Liver (tissue), 9 donors: ENCODE data around the gene SLC28A2. TPM values are rescaled to one million over a fixed set of nuclear protein-coding genes. Genes with fewer than 3 reads are reported as not detected.
A peak's percentile ranks its signal among the peaks of the same experiment; 100 is the strongest.

ENCODE experiments used
- DNase-seq: peaks from one replicate; pipeline ENCODE4 v3.0.0-alpha.2; 2017; ENCODE audit warnings: low spot score
- H3K27ac ChIP-seq, 2 donors: one replicate each; pipeline ENCODE4 v1.7.0; 2013; ENCODE audit warnings: inconsistent platforms in 2 of 2, low read length in 2 of 2, control low read depth in 1 of 2, low read depth in 1 of 2, mild to moderate bottlenecking in 1 of 2
- H3K27me3 ChIP-seq, 4 donors: one replicate each; pipeline versions ENCODE4 v1.6.1 to v1.7.0; 2013; ENCODE audit warnings: low read length in 3 of 4, inconsistent platforms in 1 of 4, mild to moderate bottlenecking in 1 of 4, moderate library complexity in 1 of 4; ENCODE audit not compliant: control insufficient read depth in 4 of 4, insufficient read depth in 4 of 4
- H3K36me3 ChIP-seq, 4 donors: one replicate each; pipeline versions ENCODE4 v1.6.1 to v1.7.0; 2013; ENCODE audit warnings: low read length in 3 of 4, mild to moderate bottlenecking in 3 of 4, low read depth in 1 of 4, moderate library complexity in 1 of 4; ENCODE audit not compliant: control insufficient read depth in 4 of 4, insufficient read depth in 3 of 4
- H3K4me1 ChIP-seq, 4 donors: one replicate each; pipeline versions ENCODE4 v1.6.1 to v1.7.0; 2013; ENCODE audit warnings: low read length in 3 of 4, mild to moderate bottlenecking in 3 of 4, moderate library complexity in 1 of 4; ENCODE audit not compliant: control insufficient read depth in 4 of 4, insufficient read depth in 4 of 4
- H3K4me3 ChIP-seq, 3 donors: one replicate each; pipeline versions ENCODE4 v1.6.1 to v1.7.0; 2013; ENCODE audit warnings: low read length in 3 of 3, control low read depth in 1 of 3, low read depth in 1 of 3, mild to moderate bottlenecking in 1 of 3
- H3K9ac ChIP-seq, 2 donors: one replicate each; pipeline ENCODE4 v1.7.0; 2013; ENCODE audit warnings: low read length in 2 of 2, mild to moderate bottlenecking in 2 of 2, moderate library complexity in 2 of 2, control low read depth in 1 of 2, low read depth in 1 of 2
- H3K9me3 ChIP-seq, 4 donors: one replicate each; pipeline versions ENCODE4 v1.6.1 to v1.7.0; 2013; ENCODE audit warnings: low read length in 3 of 4; ENCODE audit not compliant: control insufficient read depth in 4 of 4
- EGR1 ChIP-seq, 2 donors: IDR thresholded peaks; 2 replicates each; pipeline ENCODE4 v1.6.1; 2016 to 2018; ENCODE audit warnings: antibody characterized with exemption in 2 of 2, low read depth in 2 of 2
- FOXA1 ChIP-seq: IDR thresholded peaks from 2 replicates; pipeline ENCODE4 v1.6.1; 2016; ENCODE audit warnings: antibody characterized with exemption
- FOXA2 ChIP-seq: IDR thresholded peaks from 2 replicates; pipeline ENCODE4 v1.6.1; 2016; ENCODE audit warnings: antibody characterized with exemption
- GABPA ChIP-seq, 2 donors: IDR thresholded peaks in 1 of 2; conservative IDR thresholded peaks in 1 of 2; 2 replicates each; pipeline ENCODE4 v1.6.1; 2016; ENCODE audit warnings: antibody characterized with exemption in 2 of 2, mild to moderate bottlenecking in 1 of 2, moderate library complexity in 1 of 2
- HNF4A ChIP-seq, 2 donors: conservative IDR thresholded peaks; 2 replicates each; pipeline ENCODE4 v1.6.1; 2016; ENCODE audit warnings: antibody characterized with exemption in 2 of 2, mild to moderate bottlenecking in 2 of 2
- HNF4G ChIP-seq: IDR thresholded peaks from 2 replicates; pipeline ENCODE4 v1.6.1; 2016; ENCODE audit warnings: antibody characterized with exemption
- JUND ChIP-seq, 2 donors: IDR thresholded peaks; 2 replicates each; pipeline ENCODE4 v1.6.1; 2016; ENCODE audit warnings: antibody characterized with exemption in 2 of 2
- NR2F2 ChIP-seq: IDR thresholded peaks from 2 replicates; pipeline ENCODE4 v1.6.1; 2016; ENCODE audit warnings: antibody characterized with exemption
- RAD21 ChIP-seq, 2 donors: IDR thresholded peaks; 2 replicates each; pipeline ENCODE4 v1.6.1; 2016; ENCODE audit warnings: antibody characterized with exemption in 2 of 2, mild to moderate bottlenecking in 2 of 2
- RXRA ChIP-seq, 2 donors: IDR thresholded peaks; 2 replicates each; pipeline ENCODE4 v1.6.1; 2017 to 2018; ENCODE audit warnings: antibody characterized with exemption in 2 of 2, mild to moderate bottlenecking in 1 of 2
- SP1 ChIP-seq: IDR thresholded peaks from 2 replicates; pipeline ENCODE4 v1.6.1; 2018; ENCODE audit warnings: antibody characterized with exemption, mild to moderate bottlenecking
- TAF1 ChIP-seq: conservative IDR thresholded peaks from 2 replicates; pipeline ENCODE4 v1.6.1; 2016; ENCODE audit warnings: antibody characterized with exemption, mild to moderate bottlenecking
- YY1 ChIP-seq: IDR thresholded peaks from 2 replicates; pipeline ENCODE4 v1.6.1; 2016; ENCODE audit warnings: antibody characterized with exemption, mild to moderate bottlenecking
- WGBS: extraction: QIAGEN DNeasy Blood & Tissue Kit; methylation state at CpG from one replicate; pipeline ENCODE4 v1.1.7; 2013; 5-methylcytosine and 5-hydroxymethylcytosine counted together
- polyA plus RNA-seq, 2 donors: library from polyadenylated mRNA; stranded (reverse) in 1 of 2; unstranded in 1 of 2; fragments of 200-250 nt in 1 of 2; fragments of >200 nt in 1 of 2; fragmentation: Nextera tagmentation in 1 of 2; extraction: Ambion mirVana in 1 of 2; gene quantifications; one replicate each; pipeline versions ENCODE4 v1.2.1 to v1.2.3, GENCODE V29; 2013 to 2015
- total RNA-seq, 2 donors: library from RNA; depleted of rRNA; stranded (reverse); fragments of >200 nt; gene quantifications; one replicate each; pipeline ENCODE4 v1.2.3, GENCODE V29; 2014
- TF ChIP-seq, protein P1 (sequence below): IDR thresholded peaks from 2 replicates; pipeline ENCODE4 v1.6.1; 2016; ENCODE audit warnings: antibody characterized with exemption, mild to moderate bottlenecking
- TF ChIP-seq, protein P2 (sequence below): IDR thresholded peaks from 2 replicates; pipeline ENCODE4 v1.6.1; 2016; ENCODE audit warnings: antibody characterized with exemption
- TF ChIP-seq, protein P3 (sequence below): fragments of 150-350 bp; IDR thresholded peaks from 2 replicates; pipeline ENCODE4 v1.5.1; 2017; ENCODE audit warnings: improper control_type of control experiment, low read depth, low read length; ENCODE audit not compliant: missing input control
- TF ChIP-seq, protein P4 (sequence below): IDR thresholded peaks from 2 replicates; pipeline ENCODE4 v1.6.1; 2016; ENCODE audit warnings: antibody characterized with exemption
- TF ChIP-seq, protein P5 (sequence below): IDR thresholded peaks from 2 replicates; pipeline ENCODE4 v1.6.1; 2016; ENCODE audit warnings: antibody characterized with exemption
- donor health status: healthy.
- donor health status: healthy.
- donor health status: healthy.
- donor health status: healthy.
- donor health status: healthy.

Gene SLC28A2
- total and polyA plus RNA-seq, 4 donors = under 0.01 to 0.19 (median 0.02) TPM; not detected in 1

DNA sequence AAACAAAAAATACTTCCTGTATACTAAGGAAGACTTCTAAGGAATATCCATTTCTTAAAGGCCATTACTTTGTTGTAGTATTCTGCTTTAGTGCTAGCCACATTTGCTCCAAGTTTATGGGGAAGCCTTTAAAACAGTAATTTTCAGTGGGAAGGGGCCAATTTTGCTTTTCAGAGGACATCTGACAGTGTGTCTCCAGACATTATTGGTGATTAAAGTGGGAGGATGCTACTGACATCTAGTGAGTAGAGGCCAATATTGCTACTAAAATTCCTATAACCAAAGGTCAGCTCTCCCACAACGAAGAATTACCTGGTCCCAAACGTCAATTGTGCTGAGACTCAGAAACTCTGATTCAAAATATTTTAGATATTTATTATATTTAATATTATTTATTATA is 24.8 kb downstream of the SLC28A2 start:
- WGBS = 0% methylated on average over 2 of the region's 2 CpGs

DNA sequence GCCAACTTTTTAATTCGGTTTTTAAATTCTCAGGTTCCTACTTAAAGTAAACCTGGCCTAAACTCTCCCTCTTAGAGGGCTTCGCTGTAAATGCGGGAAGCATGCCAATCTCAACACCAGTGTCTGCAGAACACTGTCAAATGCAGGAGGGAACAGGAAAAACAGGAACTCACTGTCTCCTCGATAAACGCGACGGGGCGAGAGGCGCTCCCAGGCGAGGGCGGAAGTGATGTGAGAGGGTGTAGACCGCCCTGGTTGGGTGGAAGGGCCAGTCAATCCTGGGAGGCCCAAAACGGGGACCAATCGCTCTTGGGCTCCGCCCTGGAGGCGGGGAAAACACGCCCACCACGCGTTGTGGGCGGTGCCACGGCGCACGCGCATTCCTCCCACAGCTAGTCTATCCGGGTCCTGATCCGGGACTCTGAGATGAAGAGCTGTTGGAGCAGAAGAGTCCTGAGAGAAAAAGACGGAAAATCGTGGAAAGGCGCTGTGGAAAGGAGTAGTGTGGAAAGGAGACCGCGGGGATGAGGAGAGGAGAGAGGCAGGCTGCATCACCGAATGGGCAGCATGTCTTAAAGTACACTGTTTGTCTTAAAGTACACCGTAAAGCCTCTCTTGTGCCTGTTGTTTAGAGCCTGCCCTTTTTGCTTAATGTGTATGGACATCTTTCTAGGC is 27.1 kb downstream of the SLC28A2 start:
- peak overlapping the region; percentile 59 to 94 (median 82) for H3K4me3 ChIP-seq
- H3K9me3 ChIP-seq = no peaks in the 10 kb centered on the region
- H3K27me3 ChIP-seq = no peaks in the 10 kb centered on the region
- peak overlapping the region; percentile 55 to 84 for H3K27ac ChIP-seq
- no peaks in the 10 kb centered on the region for H3K36me3 ChIP-seq
- 2% methylated on average over 33 of the region's 33 CpGs for WGBS
- H3K9ac ChIP-seq = peak overlapping the region; percentile 57 to 99
- H3K4me1 ChIP-seq = peaks cover 0 to 17% (median 14%) of the 10 kb centered on the region in 4 donors
- DNase-seq = peak; percentile 98
- TF ChIP-seq, protein P1, sequence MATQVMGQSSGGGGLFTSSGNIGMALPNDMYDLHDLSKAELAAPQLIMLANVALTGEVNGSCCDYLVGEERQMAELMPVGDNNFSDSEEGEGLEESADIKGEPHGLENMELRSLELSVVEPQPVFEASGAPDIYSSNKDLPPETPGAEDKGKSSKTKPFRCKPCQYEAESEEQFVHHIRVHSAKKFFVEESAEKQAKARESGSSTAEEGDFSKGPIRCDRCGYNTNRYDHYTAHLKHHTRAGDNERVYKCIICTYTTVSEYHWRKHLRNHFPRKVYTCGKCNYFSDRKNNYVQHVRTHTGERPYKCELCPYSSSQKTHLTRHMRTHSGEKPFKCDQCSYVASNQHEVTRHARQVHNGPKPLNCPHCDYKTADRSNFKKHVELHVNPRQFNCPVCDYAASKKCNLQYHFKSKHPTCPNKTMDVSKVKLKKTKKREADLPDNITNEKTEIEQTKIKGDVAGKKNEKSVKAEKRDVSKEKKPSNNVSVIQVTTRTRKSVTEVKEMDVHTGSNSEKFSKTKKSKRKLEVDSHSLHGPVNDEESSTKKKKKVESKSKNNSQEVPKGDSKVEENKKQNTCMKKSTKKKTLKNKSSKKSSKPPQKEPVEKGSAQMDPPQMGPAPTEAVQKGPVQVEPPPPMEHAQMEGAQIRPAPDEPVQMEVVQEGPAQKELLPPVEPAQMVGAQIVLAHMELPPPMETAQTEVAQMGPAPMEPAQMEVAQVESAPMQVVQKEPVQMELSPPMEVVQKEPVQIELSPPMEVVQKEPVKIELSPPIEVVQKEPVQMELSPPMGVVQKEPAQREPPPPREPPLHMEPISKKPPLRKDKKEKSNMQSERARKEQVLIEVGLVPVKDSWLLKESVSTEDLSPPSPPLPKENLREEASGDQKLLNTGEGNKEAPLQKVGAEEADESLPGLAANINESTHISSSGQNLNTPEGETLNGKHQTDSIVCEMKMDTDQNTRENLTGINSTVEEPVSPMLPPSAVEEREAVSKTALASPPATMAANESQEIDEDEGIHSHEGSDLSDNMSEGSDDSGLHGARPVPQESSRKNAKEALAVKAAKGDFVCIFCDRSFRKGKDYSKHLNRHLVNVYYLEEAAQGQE = peak; percentile 92
- TF ChIP-seq, protein P2, sequence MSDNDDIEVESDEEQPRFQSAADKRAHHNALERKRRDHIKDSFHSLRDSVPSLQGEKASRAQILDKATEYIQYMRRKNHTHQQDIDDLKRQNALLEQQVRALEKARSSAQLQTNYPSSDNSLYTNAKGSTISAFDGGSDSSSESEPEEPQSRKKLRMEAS = peak; percentile 80
- TF ChIP-seq, protein P3, sequence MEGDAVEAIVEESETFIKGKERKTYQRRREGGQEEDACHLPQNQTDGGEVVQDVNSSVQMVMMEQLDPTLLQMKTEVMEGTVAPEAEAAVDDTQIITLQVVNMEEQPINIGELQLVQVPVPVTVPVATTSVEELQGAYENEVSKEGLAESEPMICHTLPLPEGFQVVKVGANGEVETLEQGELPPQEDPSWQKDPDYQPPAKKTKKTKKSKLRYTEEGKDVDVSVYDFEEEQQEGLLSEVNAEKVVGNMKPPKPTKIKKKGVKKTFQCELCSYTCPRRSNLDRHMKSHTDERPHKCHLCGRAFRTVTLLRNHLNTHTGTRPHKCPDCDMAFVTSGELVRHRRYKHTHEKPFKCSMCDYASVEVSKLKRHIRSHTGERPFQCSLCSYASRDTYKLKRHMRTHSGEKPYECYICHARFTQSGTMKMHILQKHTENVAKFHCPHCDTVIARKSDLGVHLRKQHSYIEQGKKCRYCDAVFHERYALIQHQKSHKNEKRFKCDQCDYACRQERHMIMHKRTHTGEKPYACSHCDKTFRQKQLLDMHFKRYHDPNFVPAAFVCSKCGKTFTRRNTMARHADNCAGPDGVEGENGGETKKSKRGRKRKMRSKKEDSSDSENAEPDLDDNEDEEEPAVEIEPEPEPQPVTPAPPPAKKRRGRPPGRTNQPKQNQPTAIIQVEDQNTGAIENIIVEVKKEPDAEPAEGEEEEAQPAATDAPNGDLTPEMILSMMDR = no peak
- TF ChIP-seq RXRA (IDR thresholded peaks at IDR 0.05) (peak in 1 of 2 donors; percentile 44), HNF4G (no peak), YY1 (peak; percentile 71), TAF1 (peak; percentile 98), JUND (IDR thresholded peaks at IDR 0.05) (peak in 1 of 2 donors; percentile 23), SP1 (peak; percentile 93), FOXA2 (peak; percentile 34), RAD21 (IDR thresholded peaks at IDR 0.05) (peak; percentile 42 to 50), FOXA1 (no peak), GABPA (IDR thresholded peaks at IDR 0.05 in 1 of 2, conservative IDR thresholded peaks at IDR 0.05 in 1 of 2) (peak; percentile 82 to 95), NR2F2 (no peak), EGR1 (IDR thresholded peaks at IDR 0.05; ENCODE audit: low read depth in 2 of 2) (peak in 1 of 2 donors; percentile 53), HNF4A (conservative IDR thresholded peaks at IDR 0.05) (peak in 1 of 2 donors; percentile 12)
- TF ChIP-seq, protein P4, sequence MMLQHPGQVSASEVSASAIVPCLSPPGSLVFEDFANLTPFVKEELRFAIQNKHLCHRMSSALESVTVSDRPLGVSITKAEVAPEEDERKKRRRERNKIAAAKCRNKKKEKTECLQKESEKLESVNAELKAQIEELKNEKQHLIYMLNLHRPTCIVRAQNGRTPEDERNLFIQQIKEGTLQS = no peak

More for the DNA sequence above, 24.8 kb downstream of the SLC28A2 start:
- Histone ChIP-seq H3K27ac (no peak overlapping the region), H3K9ac (no peak overlapping the region), H3K4me3 (no peak overlapping the region), H3K4me1 (peaks cover 0 to 17% (median 14%) of the 10 kb centered on the region in 4 donors), H3K36me3 (no peaks in the 10 kb centered on the region), H3K9me3 (no peaks in the 10 kb centered on the region), H3K27me3 (no peaks in the 10 kb centered on the region)
- DNase-seq = no peak
- TF ChIP-seq, protein P3 = peak; percentile 54
- TF ChIP-seq FOXA1 (no peak), RXRA (IDR thresholded peaks at IDR 0.05) (peak in 1 of 2 donors; percentile 20), RAD21 (IDR thresholded peaks at IDR 0.05) (peak; percentile 82), HNF4G (no peak), HNF4A (conservative IDR thresholded peaks at IDR 0.05) (peak; percentile 10 to 19), NR2F2 (no peak), SP1 (peak; percentile 25)
- TF ChIP-seq, protein P5, sequence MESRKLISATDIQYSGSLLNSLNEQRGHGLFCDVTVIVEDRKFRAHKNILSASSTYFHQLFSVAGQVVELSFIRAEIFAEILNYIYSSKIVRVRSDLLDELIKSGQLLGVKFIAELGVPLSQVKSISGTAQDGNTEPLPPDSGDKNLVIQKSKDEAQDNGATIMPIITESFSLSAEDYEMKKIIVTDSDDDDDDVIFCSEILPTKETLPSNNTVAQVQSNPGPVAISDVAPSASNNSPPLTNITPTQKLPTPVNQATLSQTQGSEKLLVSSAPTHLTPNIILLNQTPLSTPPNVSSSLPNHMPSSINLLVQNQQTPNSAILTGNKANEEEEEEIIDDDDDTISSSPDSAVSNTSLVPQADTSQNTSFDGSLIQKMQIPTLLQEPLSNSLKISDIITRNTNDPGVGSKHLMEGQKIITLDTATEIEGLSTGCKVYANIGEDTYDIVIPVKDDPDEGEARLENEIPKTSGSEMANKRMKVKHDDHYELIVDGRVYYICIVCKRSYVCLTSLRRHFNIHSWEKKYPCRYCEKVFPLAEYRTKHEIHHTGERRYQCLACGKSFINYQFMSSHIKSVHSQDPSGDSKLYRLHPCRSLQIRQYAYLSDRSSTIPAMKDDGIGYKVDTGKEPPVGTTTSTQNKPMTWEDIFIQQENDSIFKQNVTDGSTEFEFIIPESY = no peak
